CD4-positive, alpha-beta T cell (primary cell): ENCODE results near the gene PDE4B. TPM values are rescaled to one million over a fixed set of nuclear protein-coding genes. Genes with fewer than 3 reads are reported as not detected.

Experiments used
- ATAC-seq: fragments of 200-7000 bp; cut with Tn5 transposase; one replicate; pipeline ENCODE4 v1.10.0; 2022; ENCODE audit warnings: mild to moderate bottlenecking; ENCODE audit not compliant: poor library complexity
- CTCF ChIA-PET: fragments of 350-600 bp; sonication (Branson Sonifier 250); formaldehyde crosslinking; loops from one replicate; lab custom pipeline; 2021; ENCODE audit warnings: antibody characterized with exemption, inconsistent platforms; lab: Charles Lee
- POLR2A ChIA-PET: fragments of 350-600 bp; sonication (Branson Sonifier 250); formaldehyde crosslinking; loops from one replicate; lab custom pipeline; 2021; ENCODE audit warnings: antibody characterized with exemption, inconsistent platforms; lab: Charles Lee
- DNase-seq, 14 experiments: peaks; one replicate each; pipeline ENCODE4 v3.0.0-alpha.2; 2013 to 2020; ENCODE audit warnings: mixed read lengths in 2 of 14
- H3K27ac ChIP-seq, 2 donors: one replicate each; pipeline versions ENCODE4 v1.5.1 to v1.7.0; 2013; ENCODE audit warnings: low read length in 2 of 2, low read depth in 1 of 2, mild to moderate bottlenecking in 1 of 2
- H3K27me3 ChIP-seq, 2 experiments: 1 replicate in 1 of 2; 2 replicates in 1 of 2; pipeline versions ENCODE4 v1.6.1 to v1.7.0; 2013; ENCODE audit warnings: low read length in 2 of 2, control low read depth in 1 of 2, mild to moderate bottlenecking in 1 of 2, moderate library complexity in 1 of 2; ENCODE audit not compliant: insufficient read depth in 2 of 2, control insufficient read depth in 1 of 2
- H3K36me3 ChIP-seq: one replicate; pipeline ENCODE4 v1.6.1; 2013; ENCODE audit warnings: low read length, control low read depth; ENCODE audit not compliant: insufficient read depth
- H3K4me1 ChIP-seq: one replicate; pipeline ENCODE4 v1.6.1; 2013; ENCODE audit warnings: low read length, control low read depth; ENCODE audit not compliant: insufficient read depth
- H3K4me3 ChIP-seq: one replicate; pipeline ENCODE4 v1.5.1; 2013; ENCODE audit warnings: mild to moderate bottlenecking, low read length, moderate library complexity
- H3K9me3 ChIP-seq, 2 experiments: 1 replicate in 1 of 2; 2 replicates in 1 of 2; pipeline versions ENCODE4 v1.6.1 to v1.7.0; 2013; ENCODE audit warnings: low read length in 2 of 2, mild to moderate bottlenecking in 2 of 2, control low read depth in 1 of 2, moderate library complexity in 1 of 2; ENCODE audit not compliant: control insufficient read depth in 1 of 2, insufficient read depth in 1 of 2
- H3K27ac Mint-ChIP-seq: one replicate; pipeline ENCODE4 v1.8.0; 2020; ENCODE audit warnings: mixed read lengths
- H3K27me3 Mint-ChIP-seq: one replicate; pipeline ENCODE4 v1.8.0; 2021; ENCODE audit warnings: mixed read lengths
- H3K36me3 Mint-ChIP-seq: one replicate; pipeline ENCODE4 v1.8.0; 2021; ENCODE audit warnings: low read depth, mixed read lengths
- H3K4me1 Mint-ChIP-seq: one replicate; pipeline ENCODE4 v1.8.0; 2021; ENCODE audit warnings: low read depth, mixed read lengths
- H3K4me3 Mint-ChIP-seq: one replicate; pipeline ENCODE4 v1.8.0; 2020; ENCODE audit warnings: mild to moderate bottlenecking, mixed read lengths
- H3K9me3 Mint-ChIP-seq: one replicate; pipeline ENCODE4 v1.8.0; 2020; ENCODE audit warnings: mixed read lengths
- CTCF ChIP-seq: fragments of 200-600 bp; IDR thresholded peaks from one replicate; pipeline ENCODE4 v1.8.0; 2022; ENCODE audit warnings: antibody characterized with exemption, mild to moderate bottlenecking
- intact Hi-C, 2 experiments: fragments of 100-400 bp; cut with DNase I in 1 of 2; cut with micrococcal nuclease in 1 of 2; formaldehyde crosslinking; loops; one replicate each; pipeline versions ENCODE4 v1.15.1 to v1.9.0; 2023 to 2025; cut with DNase I, micrococcal nuclease
- total RNA-seq, 174 experiments: library from RNA in 2 of 174; stranded (reverse) in 2 of 174; gene quantifications; one replicate each; pipeline ENCODE4 v1.2.3 and lab custom pipeline; 2021 to 2026

The PDE4B gene
- total RNA-seq, 2 experiments from 2014 or later = 155 to 159 TPM

GRCh38 chr1:65939191-65939590, 146.5 kb downstream of the PDE4B start:
- Mint-ChIP-seq H3K36me3 (no peaks in the 10 kb centered on the region), H3K4me3 (no peak overlapping the region), H3K27me3 (peaks cover 6% of the 10 kb centered on the region), H3K4me1 (no peaks in the 10 kb centered on the region), H3K9me3 (no peaks in the 10 kb centered on the region), H3K27ac (no peak overlapping the region)
- no peaks in the 10 kb centered on the region for H3K4me1 ChIP-seq
- H3K27me3 ChIP-seq = no peaks in the 10 kb centered on the region
- H3K27ac ChIP-seq = no peak overlapping the region
- H3K4me3 ChIP-seq = no peak overlapping the region
- ATAC-seq = no peak
- no peak for TF ChIP-seq CTCF
- POLR2A ChIA-PET = no interaction called here
- H3K9me3 ChIP-seq = no peaks in the 10 kb centered on the region
- no peak for DNase-seq
- CTCF ChIA-PET = no interaction called here
- no peaks in the 10 kb centered on the region for H3K36me3 ChIP-seq
- intact Hi-C loops = no loop called here

- Mint-ChIP-seq H3K4me1 (no peaks in the 10 kb centered on the region), H3K9me3 (no peaks in the 10 kb centered on the region), H3K4me3 (no peak overlapping the region), H3K27ac (no peak overlapping the region), H3K27me3 (peaks cover 6% of the 10 kb centered on the region), H3K36me3 (no peaks in the 10 kb centered on the region)
- POLR2A ChIA-PET = no interaction called here
- DNase-seq = peak in 1 of 14 experiments; percentile 12
- no peak for ATAC-seq
- Histone ChIP-seq H3K27ac (no peak overlapping the region), H3K4me1 (no peaks in the 10 kb centered on the region), H3K9me3 (no peaks in the 10 kb centered on the region), H3K36me3 (no peaks in the 10 kb centered on the region), H3K27me3 (no peaks in the 10 kb centered on the region), H3K4me3 (no peak overlapping the region)
- CTCF ChIA-PET = no interaction called here
- TF ChIP-seq CTCF = no peak
- intact Hi-C loops = no loop called here
These were observed 146.9 kb downstream of the PDE4B start for GRCh38 chr1:65939636-65940035.

- POLR2A ChIA-PET = no interaction called here
- ATAC-seq (no peak), DNase-seq (no peak)
- no peak overlapping the region for H3K27ac Mint-ChIP-seq
- no peaks in the 10 kb centered on the region for H3K9me3 ChIP-seq
- no peaks in the 10 kb centered on the region for H3K4me1 Mint-ChIP-seq
- no peak overlapping the region for H3K4me3 ChIP-seq
- H3K27me3 Mint-ChIP-seq = peaks cover 6% of the 10 kb centered on the region
- CTCF ChIA-PET = no interaction called here
- no peaks in the 10 kb centered on the region for H3K36me3 Mint-ChIP-seq
- no peak overlapping the region for H3K4me3 Mint-ChIP-seq
- H3K4me1 ChIP-seq = no peaks in the 10 kb centered on the region
- no peaks in the 10 kb centered on the region for H3K9me3 Mint-ChIP-seq
- TF ChIP-seq CTCF = no peak
- H3K36me3 ChIP-seq = no peaks in the 10 kb centered on the region
- H3K27me3 ChIP-seq = no peaks in the 10 kb centered on the region
- H3K27ac ChIP-seq = no peak overlapping the region
- intact Hi-C loops = no loop called here
These were observed 147.4 kb downstream of the PDE4B start for GRCh38 chr1:65940126-65940525.
